ENCODE measurements around the gene RAD9A. TPM values are rescaled to one million over a fixed set of nuclear protein-coding genes. Genes with fewer than 3 reads are reported as not detected.

RAD9A gene
- polyA plus RNA-seq (2012; ENCODE audit: insufficient read depth, insufficient read length): 38.0 TPM

GRCh38 chr11:67391304-67392182 is at the start of gene RAD9A:
TSS of gene RAD9A (plus strand) at chr11:67391986. CDS start at chr11:67392045, 59 bp downstream.
- peak; percentile 89 for DNase-seq (ENCODE audit: low read depth, low spot score)
- peak within 1 kb of the TSS; percentile 89 for H3K4me3 ChIP-seq (ENCODE audit: low read length)

GRCh38 chr11:67344264-67344663 is 47.5 kb upstream of the RAD9A start:
- no peak for DNase-seq (ENCODE audit: low read depth, low spot score)
- H3K4me3 ChIP-seq (ENCODE audit: low read length): no peak overlapping the region

GRCh38 chr11:67345247-67345919 is 46.4 kb upstream of the RAD9A start:
- no peak for DNase-seq (ENCODE audit: low read depth, low spot score)
- no peak overlapping the region for H3K4me3 ChIP-seq (ENCODE audit: low read length)

GRCh38 chr11:67345920-67346819 is 45.6 kb upstream of the RAD9A start:
- no peak overlapping the region for H3K4me3 ChIP-seq (ENCODE audit: low read length)
- DNase-seq (ENCODE audit: low read depth, low spot score): peak; percentile 22

- DNase-seq (ENCODE audit: low read depth, low spot score): no peak
- H3K4me3 ChIP-seq (ENCODE audit: low read length): no peak overlapping the region
These were observed 43.6 kb upstream of the RAD9A start for GRCh38 chr11:67347964-67348749.

- no peak overlapping the region for H3K4me3 ChIP-seq (ENCODE audit: low read length)
- DNase-seq (ENCODE audit: low read depth, low spot score): no peak
These were observed 42.8 kb upstream of the RAD9A start for GRCh38 chr11:67349036-67349435.

GRCh38 chr11:67349457-67349856 is 42.3 kb upstream of the RAD9A start:
- no peak for DNase-seq (ENCODE audit: low read depth, low spot score)

GRCh38 chr11:67349928-67350465 is 41.8 kb upstream of the RAD9A start:
- no peak overlapping the region for H3K4me3 ChIP-seq (ENCODE audit: low read length)
- no peak for DNase-seq (ENCODE audit: low read depth, low spot score)

More at GRCh38 chr11:67349457-67349856, 42.3 kb upstream of the RAD9A start:
- no peak overlapping the region for H3K4me3 ChIP-seq (ENCODE audit: low read length)

GRCh38 chr11:67351275-67352005 is 40.3 kb upstream of the RAD9A start:
- peak; percentile 67 for DNase-seq (ENCODE audit: low read depth, low spot score)
- no peak overlapping the region for H3K4me3 ChIP-seq (ENCODE audit: low read length)

- peak overlapping the region; percentile 80 for H3K4me3 ChIP-seq (ENCODE audit: low read length)
- no peak for DNase-seq (ENCODE audit: low read depth, low spot score)
These were observed 39.1 kb upstream of the RAD9A start for GRCh38 chr11:67352546-67353316.

GRCh38 chr11:67353317-67354074 is 38.3 kb upstream of the RAD9A start, which contains the start of gene POLD4:
TSS of gene POLD4 (minus strand) at chr11:67353546. CDS start at chr11:67353399, 147 bp downstream.
- H3K4me3 ChIP-seq (ENCODE audit: low read length): peak within 1 kb of the TSS; percentile 80

GRCh38 chr11:67354075-67355022 is 37.4 kb upstream of the RAD9A start:
- no peak for DNase-seq (ENCODE audit: low read depth, low spot score)
- peak overlapping the region; percentile 80 for H3K4me3 ChIP-seq (ENCODE audit: low read length)

More at GRCh38 chr11:67353317-67354074, 38.3 kb upstream of the RAD9A start, which contains the start of gene POLD4:
- DNase-seq (ENCODE audit: low read depth, low spot score): peak; percentile 83

- H3K4me3 ChIP-seq (ENCODE audit: low read length): no peak overlapping the region
- DNase-seq (ENCODE audit: low read depth, low spot score): no peak
These were observed 36.6 kb upstream of the RAD9A start for GRCh38 chr11:67355023-67355793.

GRCh38 chr11:67355794-67356386 is 35.9 kb upstream of the RAD9A start:
- no peak overlapping the region for H3K4me3 ChIP-seq (ENCODE audit: low read length)
- no peak for DNase-seq (ENCODE audit: low read depth, low spot score)

All from Jurkat, Clone E6-1 (cell line).